Breast epithelium (tissue), 4 donors: Measurements from ENCODE around the gene C1QC. TPM values are rescaled to one million over a fixed set of nuclear protein-coding genes. Genes with fewer than 3 reads are reported as not detected.
A peak's percentile ranks its signal among the peaks of the same experiment; 100 is the strongest.

Experiments used
- DNase-seq, 2 donors: peaks; one replicate each; pipeline ENCODE4 v3.0.0-alpha.2; 2019; ENCODE audit warnings: low spot score in 2 of 2
- H3K27ac ChIP-seq, 2 donors: fragments of 200-600 bp; sonication (generic) in 1 of 2; one replicate each; pipeline ENCODE4 v1.5.1; 2016 to 2019; ENCODE audit warnings: mild to moderate bottlenecking in 1 of 2
- H3K27me3 ChIP-seq, 2 donors: fragments of 200-600 bp; sonication (generic) in 1 of 2; one replicate each; pipeline versions ENCODE4 v1.5.1 to v1.6.0; 2017 to 2019; ENCODE audit warnings: control low read depth in 1 of 2, mild to moderate bottlenecking in 1 of 2
- H3K36me3 ChIP-seq: fragments of 200-600 bp; one replicate; pipeline ENCODE4 v1.5.1; 2019
- H3K4me1 ChIP-seq, 2 donors: fragments of 200-600 bp; sonication (generic); one replicate each; pipeline ENCODE4 v1.5.1; 2016 to 2019; ENCODE audit warnings: control low read depth in 1 of 2
- H3K4me3 ChIP-seq, 3 donors: fragments of 200-600 bp; sonication (generic); 1 replicate in 2 of 3; 2 replicates in 1 of 3; pipeline ENCODE4 v1.5.1; 2016 to 2019; ENCODE audit warnings: mild to moderate bottlenecking in 3 of 3, moderate library complexity in 2 of 3
- H3K9me3 ChIP-seq, 2 donors: fragments of 200-600 bp; sonication (generic) in 1 of 2; one replicate each; pipeline ENCODE4 v1.5.1; 2016 to 2019; ENCODE audit warnings: control low read depth in 1 of 2
- POLR2A ChIP-seq: fragments of 450-650 bp; IDR thresholded peaks from one replicate; pipeline ENCODE4 v1.6.1; 2016; ENCODE audit warnings: antibody characterized with exemption, mild to moderate bottlenecking, moderate library complexity
- POLR2AphosphoS5 ChIP-seq, 3 donors: sonication (generic); formaldehyde crosslinking; IDR thresholded peaks; one replicate each; pipeline ENCODE4 v1.6.1; 2017; ENCODE audit warnings: antibody characterized with exemption in 3 of 3
- intact Hi-C: fragments of 100-400 bp; cut with DNase I; formaldehyde crosslinking; loops from one replicate; pipeline ENCODE4 v1.15.1; 2023; ENCODE audit warnings: low total_unique reads
- total RNA-seq, 3 donors: library from RNA; depleted of rRNA; stranded (reverse); fragments of >200 nt; gene quantifications; one replicate each; pipeline ENCODE4 v1.1.0, GENCODE V29; 2016
- TF ChIP-seq, protein P1 (sequence below), 3 donors: fragments of 450-650 bp; IDR thresholded peaks; one replicate each; pipeline ENCODE4 v1.5.1; 2016 to 2017; ENCODE audit warnings: antibody characterized with exemption in 3 of 3, mild to moderate bottlenecking in 3 of 3, moderate library complexity in 3 of 3

Gene C1QC
- total RNA-seq, 3 donors from 2014 or later, result 76.4 to 385 (median 113) TPM

DNA sequence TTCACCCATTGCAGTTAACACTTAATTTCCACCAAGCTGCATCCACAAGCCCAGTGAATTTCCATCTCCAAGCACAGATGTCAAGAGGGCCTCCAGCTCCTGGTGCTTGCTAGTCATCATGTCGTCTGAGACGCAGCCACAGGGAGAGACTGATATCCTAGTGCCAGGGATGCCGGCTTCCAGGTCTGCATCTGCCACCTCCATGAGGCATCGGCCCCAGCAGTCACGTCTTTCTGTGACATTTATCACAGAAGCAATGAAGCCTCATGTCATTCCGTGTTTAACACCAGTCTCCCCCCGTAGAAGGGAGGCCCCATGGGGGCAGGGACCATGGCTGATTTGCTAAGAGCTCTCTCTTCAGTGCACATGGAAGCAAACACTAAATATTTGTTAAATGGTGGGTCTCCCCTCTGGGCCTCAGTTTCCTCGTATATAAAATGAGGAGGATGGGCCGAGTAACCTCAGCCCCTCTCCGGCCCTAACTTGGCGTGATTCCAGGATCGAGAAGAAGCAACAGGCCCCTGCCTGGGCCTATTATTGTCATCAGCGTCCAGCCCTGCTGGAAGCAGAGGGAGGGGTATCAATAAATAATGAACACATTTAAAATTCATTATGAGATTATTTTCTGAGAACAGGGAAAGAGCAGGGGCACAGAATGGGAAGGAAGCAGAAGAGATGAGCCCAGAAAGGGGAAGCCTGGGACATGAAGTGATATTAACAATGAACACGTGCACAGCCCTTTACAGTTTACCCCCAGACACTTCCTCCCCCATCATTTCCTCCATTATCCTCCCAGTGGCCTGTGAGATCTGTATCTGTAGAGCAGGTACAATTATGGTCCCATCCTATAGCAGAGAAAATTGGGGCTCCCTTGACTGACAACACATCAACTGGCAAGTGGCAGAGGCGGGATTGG, 8.8 kb downstream of the C1QC start:
- H3K27ac ChIP-seq, result no peak overlapping the region
- peaks cover 0 to 3% of the 10 kb centered on the region in 2 donors for H3K27me3 ChIP-seq
- no peak overlapping the region for H3K4me3 ChIP-seq
- no peaks in the 10 kb centered on the region for H3K36me3 ChIP-seq
- no peaks in the 10 kb centered on the region for H3K4me1 ChIP-seq
- intact Hi-C loops, result loop anchor here (5.0 kb wide), 1 partner anchor 735 kb away; no protein-coding TSS in a partner anchor
- H3K9me3 ChIP-seq, result no peaks in the 10 kb centered on the region
- TF ChIP-seq POLR2AphosphoS5 (IDR thresholded peaks at IDR 0.05), result no peak
- TF ChIP-seq, protein P1, sequence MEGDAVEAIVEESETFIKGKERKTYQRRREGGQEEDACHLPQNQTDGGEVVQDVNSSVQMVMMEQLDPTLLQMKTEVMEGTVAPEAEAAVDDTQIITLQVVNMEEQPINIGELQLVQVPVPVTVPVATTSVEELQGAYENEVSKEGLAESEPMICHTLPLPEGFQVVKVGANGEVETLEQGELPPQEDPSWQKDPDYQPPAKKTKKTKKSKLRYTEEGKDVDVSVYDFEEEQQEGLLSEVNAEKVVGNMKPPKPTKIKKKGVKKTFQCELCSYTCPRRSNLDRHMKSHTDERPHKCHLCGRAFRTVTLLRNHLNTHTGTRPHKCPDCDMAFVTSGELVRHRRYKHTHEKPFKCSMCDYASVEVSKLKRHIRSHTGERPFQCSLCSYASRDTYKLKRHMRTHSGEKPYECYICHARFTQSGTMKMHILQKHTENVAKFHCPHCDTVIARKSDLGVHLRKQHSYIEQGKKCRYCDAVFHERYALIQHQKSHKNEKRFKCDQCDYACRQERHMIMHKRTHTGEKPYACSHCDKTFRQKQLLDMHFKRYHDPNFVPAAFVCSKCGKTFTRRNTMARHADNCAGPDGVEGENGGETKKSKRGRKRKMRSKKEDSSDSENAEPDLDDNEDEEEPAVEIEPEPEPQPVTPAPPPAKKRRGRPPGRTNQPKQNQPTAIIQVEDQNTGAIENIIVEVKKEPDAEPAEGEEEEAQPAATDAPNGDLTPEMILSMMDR (IDR thresholded peaks at IDR 0.05), result no peak
- no peak for TF ChIP-seq POLR2A
- no peak for DNase-seq

GRCh38 chr1:22652881-22653316, 9.5 kb downstream of the C1QC start, which contains the start of gene C1QB:
C1QB (plus strand) TSS chr1:22653236; CDS start chr1:22659463, 6,227 bp downstream.
- no peaks in the 10 kb centered on the region for H3K9me3 ChIP-seq
- peaks cover 0 to 3% of the 10 kb centered on the region in 2 donors for H3K27me3 ChIP-seq
- intact Hi-C loops, result loop anchor here (5.0 kb wide), 1 partner anchor 734 kb away; no protein-coding TSS in a partner anchor
- peak in 1 of 2 donors; percentile 43 for DNase-seq
- TF ChIP-seq POLR2AphosphoS5 (IDR thresholded peaks at IDR 0.05), result peak in 2 of 3 donors; percentile 12 to 25
- TF ChIP-seq, protein P1 (IDR thresholded peaks at IDR 0.05), result no peak
- peak within 1 kb of the TSS; percentile 18 to 40 (median 27) for H3K4me3 ChIP-seq
- H3K4me1 ChIP-seq, result no peaks in the 10 kb centered on the region
- H3K27ac ChIP-seq, result no peak within 1 kb of the TSS
- H3K36me3 ChIP-seq, result no peaks in the 10 kb centered on the region

GRCh38 chr1:22654692-22655091, 11.3 kb downstream of the C1QC start:
- no peak for DNase-seq
- no peaks in the 10 kb centered on the region for H3K9me3 ChIP-seq
- H3K27ac ChIP-seq, result no peak overlapping the region
- H3K27me3 ChIP-seq, result peaks cover 0 to 3% of the 10 kb centered on the region in 2 donors
- no peaks in the 10 kb centered on the region for H3K36me3 ChIP-seq
- TF ChIP-seq POLR2AphosphoS5 (IDR thresholded peaks at IDR 0.05), result no peak
- TF ChIP-seq POLR2A, result no peak
- TF ChIP-seq, protein P1 (IDR thresholded peaks at IDR 0.05), result no peak
- no peaks in the 10 kb centered on the region for H3K4me1 ChIP-seq
- peak overlapping the region; percentile 25 to 40 (median 27) for H3K4me3 ChIP-seq
- intact Hi-C loops, result loop anchor here (5.0 kb wide), 1 partner anchor 733 kb away; no protein-coding TSS in a partner anchor

- H3K27me3 ChIP-seq, result peaks cover 0 to 3% of the 10 kb centered on the region in 2 donors
- no peak overlapping the region for H3K4me3 ChIP-seq
- H3K27ac ChIP-seq, result no peak overlapping the region
- intact Hi-C loops, result no loop called here
- no peaks in the 10 kb centered on the region for H3K4me1 ChIP-seq
- TF ChIP-seq, protein P1 (IDR thresholded peaks at IDR 0.05), result no peak
- TF ChIP-seq POLR2AphosphoS5 (IDR thresholded peaks at IDR 0.05) (no peak), POLR2A (no peak)
- DNase-seq, result no peak
- no peaks in the 10 kb centered on the region for H3K36me3 ChIP-seq
- H3K9me3 ChIP-seq, result no peaks in the 10 kb centered on the region
Measured at GRCh38 chr1:22658385-22659163, 15.1 kb downstream of the C1QC start.
